DOHH2 (cell line): ENCODE data around the gene FMO1.

Source experiments
- EZH2phosphoT487 ChIP-seq: fragments of 200-600 bp; sonication (generic); IDR thresholded peaks from 2 replicates; pipeline ENCODE4 v1.6.1; 2017; ENCODE audit warnings: borderline replicate concordance, mild to moderate bottlenecking, antibody characterized with exemption, low read length, moderate library complexity, mixed read lengths
- TF ChIP-seq, protein P1 (sequence below): fragments of 200-600 bp; sonication (generic); IDR thresholded peaks from one replicate; pipeline ENCODE4 v1.5.1; 2014; ENCODE audit warnings: antibody characterized with exemption, mild to moderate bottlenecking, low read depth, low read length; ENCODE audit not compliant: poor library complexity, severe bottlenecking

DNA sequence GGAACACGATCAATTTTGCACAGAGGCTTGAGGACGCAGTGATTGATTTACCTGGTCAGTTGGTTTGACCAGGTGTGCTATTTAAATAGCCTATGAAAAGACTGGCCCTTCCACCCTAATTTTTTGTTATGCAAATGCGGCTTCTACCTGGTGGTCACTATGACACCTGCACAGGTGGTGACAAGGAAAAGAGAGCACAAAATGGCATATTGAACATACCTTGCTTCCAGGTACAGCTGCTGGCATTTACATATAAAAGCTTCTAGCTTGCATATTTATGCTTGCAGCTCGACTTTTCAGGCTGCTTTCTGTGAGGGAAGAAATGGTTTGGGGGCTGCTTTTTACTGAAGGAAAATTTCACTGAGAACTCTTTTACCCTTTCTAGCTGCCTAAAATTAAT lies 50.4 kb downstream of the FMO1 start:
- TF ChIP-seq EZH2phosphoT487, result no peak
- TF ChIP-seq, protein P1, sequence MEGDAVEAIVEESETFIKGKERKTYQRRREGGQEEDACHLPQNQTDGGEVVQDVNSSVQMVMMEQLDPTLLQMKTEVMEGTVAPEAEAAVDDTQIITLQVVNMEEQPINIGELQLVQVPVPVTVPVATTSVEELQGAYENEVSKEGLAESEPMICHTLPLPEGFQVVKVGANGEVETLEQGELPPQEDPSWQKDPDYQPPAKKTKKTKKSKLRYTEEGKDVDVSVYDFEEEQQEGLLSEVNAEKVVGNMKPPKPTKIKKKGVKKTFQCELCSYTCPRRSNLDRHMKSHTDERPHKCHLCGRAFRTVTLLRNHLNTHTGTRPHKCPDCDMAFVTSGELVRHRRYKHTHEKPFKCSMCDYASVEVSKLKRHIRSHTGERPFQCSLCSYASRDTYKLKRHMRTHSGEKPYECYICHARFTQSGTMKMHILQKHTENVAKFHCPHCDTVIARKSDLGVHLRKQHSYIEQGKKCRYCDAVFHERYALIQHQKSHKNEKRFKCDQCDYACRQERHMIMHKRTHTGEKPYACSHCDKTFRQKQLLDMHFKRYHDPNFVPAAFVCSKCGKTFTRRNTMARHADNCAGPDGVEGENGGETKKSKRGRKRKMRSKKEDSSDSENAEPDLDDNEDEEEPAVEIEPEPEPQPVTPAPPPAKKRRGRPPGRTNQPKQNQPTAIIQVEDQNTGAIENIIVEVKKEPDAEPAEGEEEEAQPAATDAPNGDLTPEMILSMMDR, result no peak
